Ishikawa (cell line): ENCODE measurements around the gene BCL3.

Experiments used
- CEBPB ChIP-seq: IDR thresholded peaks from 2 replicates; pipeline ENCODE4 v1.6.1; 2012
- CREB1 ChIP-seq: IDR thresholded peaks from 2 replicates; pipeline ENCODE4 v1.6.1; 2012; ENCODE audit warnings: low read depth
- EGR1 ChIP-seq: IDR thresholded peaks from 2 replicates; pipeline ENCODE4 v1.6.1; 2012
- EP300 ChIP-seq: IDR thresholded peaks from 2 replicates; pipeline ENCODE4 v1.6.1; 2012; ENCODE audit warnings: borderline replicate concordance
- FOXM1 ChIP-seq: IDR thresholded peaks from 2 replicates; pipeline ENCODE4 v1.6.1; 2012; ENCODE audit warnings: low read depth, borderline replicate concordance
- MAX ChIP-seq: IDR thresholded peaks from 2 replicates; pipeline ENCODE4 v1.6.1; 2012
- NFIC ChIP-seq: IDR thresholded peaks from 2 replicates; pipeline ENCODE4 v1.6.1; 2012
- RAD21 ChIP-seq: IDR thresholded peaks from 2 replicates; pipeline ENCODE4 v1.6.1; 2012; ENCODE audit warnings: low read depth
- REST ChIP-seq: IDR thresholded peaks from 2 replicates; pipeline ENCODE4 v1.6.1; 2012; ENCODE audit warnings: low read depth, mild to moderate bottlenecking
- TAF1 ChIP-seq: IDR thresholded peaks from 2 replicates; pipeline ENCODE4 v1.6.1; 2012; ENCODE audit warnings: low read depth, mild to moderate bottlenecking
- TCF12 ChIP-seq: IDR thresholded peaks from 2 replicates; pipeline ENCODE4 v1.6.1; 2012; ENCODE audit warnings: low read depth
- USF1 ChIP-seq: IDR thresholded peaks from 2 replicates; pipeline ENCODE4 v1.6.1; 2012
- YY1 ChIP-seq: IDR thresholded peaks from 2 replicates; pipeline ENCODE4 v1.6.1; 2012; ENCODE audit warnings: low read depth
- ZBTB7A ChIP-seq: IDR thresholded peaks from 2 replicates; pipeline ENCODE4 v1.6.1; 2012; ENCODE audit warnings: low read depth

GRCh38 chr19:44796701-44797115, 48.2 kb downstream of the BCL3 start:
- TF ChIP-seq NFIC (no peak), REST (no peak), RAD21 (no peak), TCF12 (no peak), EP300 (no peak), EGR1 (no peak), MAX (no peak), FOXM1 (no peak), ZBTB7A (no peak), USF1 (no peak), YY1 (no peak), TAF1 (no peak), CEBPB (no peak), CREB1 (no peak)
